SK-N-DZ (cell line): Measurements from ENCODE around the gene RPLP1.

Experiments used
- DNase-seq: peaks from one replicate; pipeline ENCODE4 v3.0.0-alpha.2; 2015; ENCODE audit warnings: low spot score
- small RNA-seq, 2 experiments: library from RNA; depleted of rRNA; stranded (forward); fragments of <200 nt; gene quantifications; one replicate each; pipeline ENCODE3, GENCODE V24; 2014

RPLP1 gene

GRCh38 chr15:69497076-69497475 is 44.5 kb downstream of the RPLP1 start:
- DNase-seq: no peak

GRCh38 chr15:69497667-69498066 is 45.0 kb downstream of the RPLP1 start:
- no peak for DNase-seq

- DNase-seq: no peak
Observed at GRCh38 chr15:69498282-69498681, 45.7 kb downstream of the RPLP1 start.

- DNase-seq: no peak
Observed at GRCh38 chr15:69498987-69499386, 46.4 kb downstream of the RPLP1 start.

GRCh38 chr15:69499521-69500211 is 47.0 kb downstream of the RPLP1 start:
- DNase-seq: no peak

- DNase-seq: no peak
Observed at GRCh38 chr15:69500339-69500738, 47.7 kb downstream of the RPLP1 start.

GRCh38 chr15:69501456-69501855 is 48.8 kb downstream of the RPLP1 start:
- DNase-seq: no peak

- no peak for DNase-seq
Observed at GRCh38 chr15:69502470-69503045, 49.9 kb downstream of the RPLP1 start.

GRCh38 chr15:69504352-69505040 is 51.9 kb downstream of the RPLP1 start:
- no peak for DNase-seq

Small RNA genes lying within 50 kb of the gene (small RNA-seq; reads per million reads assigned to genes)
- gene RF00012: 0.10 to 0.84 reads per million in 2 experiments
